Measurements from ENCODE around the gene SUSD6.

The SUSD6 gene

GRCh38 chr14:69611172-69612013 is at the start of gene SUSD6:
TSS of gene SUSD6 (plus strand) at chr14:69611596. CDS start at chr14:69658593, 46,997 bp downstream.
- H3K9me3 Mint-ChIP-seq, result no peaks in the 10 kb centered on the region
- peak within 1 kb of the TSS; percentile 96 for H3K27ac Mint-ChIP-seq
- peaks cover 63% of the 10 kb centered on the region for H3K4me1 Mint-ChIP-seq
- H3K27me3 Mint-ChIP-seq, result no peaks in the 10 kb centered on the region
- H3K4me3 Mint-ChIP-seq, result peak within 1 kb of the TSS; percentile 100
- H3K36me3 Mint-ChIP-seq, result peaks cover 18% of the 10 kb centered on the region

GRCh38 chr14:69561893-69562292 is 49.5 kb upstream of the SUSD6 start:
- no peaks in the 10 kb centered on the region for H3K36me3 Mint-ChIP-seq
- peaks cover 16% of the 10 kb centered on the region for H3K27me3 Mint-ChIP-seq
- no peak overlapping the region for H3K27ac Mint-ChIP-seq
- no peaks in the 10 kb centered on the region for H3K4me1 Mint-ChIP-seq
- H3K9me3 Mint-ChIP-seq, result no peaks in the 10 kb centered on the region
- no peak overlapping the region for H3K4me3 Mint-ChIP-seq

GRCh38 chr14:69567563-69567962 is 43.8 kb upstream of the SUSD6 start:
- Mint-ChIP-seq H3K4me3 (no peak overlapping the region), H3K36me3 (no peaks in the 10 kb centered on the region), H3K27ac (no peak overlapping the region), H3K4me1 (no peaks in the 10 kb centered on the region), H3K9me3 (no peaks in the 10 kb centered on the region), H3K27me3 (peaks cover 36% of the 10 kb centered on the region)

GRCh38 chr14:69569859-69570258 is 41.5 kb upstream of the SUSD6 start:
- no peak overlapping the region for H3K4me3 Mint-ChIP-seq
- H3K27ac Mint-ChIP-seq, result no peak overlapping the region
- peaks cover 42% of the 10 kb centered on the region for H3K27me3 Mint-ChIP-seq
- peaks cover 10% of the 10 kb centered on the region for H3K4me1 Mint-ChIP-seq
- no peaks in the 10 kb centered on the region for H3K9me3 Mint-ChIP-seq
- H3K36me3 Mint-ChIP-seq, result no peaks in the 10 kb centered on the region

DNA sequence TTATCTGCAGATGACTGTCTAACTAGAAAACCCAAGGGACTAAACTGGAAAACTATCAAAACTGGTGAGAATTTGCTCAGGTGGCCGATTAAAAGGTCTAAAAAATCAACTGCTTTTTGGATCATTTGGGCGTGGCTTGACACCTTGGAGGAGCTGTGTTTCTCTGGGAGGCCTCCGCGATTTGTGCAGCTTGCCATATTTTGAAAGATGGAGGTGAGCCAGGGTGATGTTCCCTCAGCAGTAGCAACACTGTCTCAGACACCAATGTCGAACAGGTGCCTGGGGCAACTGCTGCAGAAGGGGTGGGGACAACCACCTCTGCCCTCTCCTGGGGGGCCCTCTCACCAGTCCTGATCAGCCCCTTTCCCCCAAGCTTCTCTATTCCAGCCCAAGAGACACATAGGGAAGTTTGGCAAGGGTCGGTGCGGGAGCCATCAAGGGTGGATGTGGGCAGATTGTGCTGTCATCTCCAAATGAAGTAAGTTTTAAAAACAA is 40.5 kb upstream of the SUSD6 start:
- peaks cover 10% of the 10 kb centered on the region for H3K4me1 Mint-ChIP-seq
- H3K36me3 Mint-ChIP-seq, result no peaks in the 10 kb centered on the region
- peak overlapping the region; percentile 23 for H3K4me3 Mint-ChIP-seq
- no peaks in the 10 kb centered on the region for H3K9me3 Mint-ChIP-seq
- no peak overlapping the region for H3K27ac Mint-ChIP-seq
- peaks cover 44% of the 10 kb centered on the region for H3K27me3 Mint-ChIP-seq

DNA sequence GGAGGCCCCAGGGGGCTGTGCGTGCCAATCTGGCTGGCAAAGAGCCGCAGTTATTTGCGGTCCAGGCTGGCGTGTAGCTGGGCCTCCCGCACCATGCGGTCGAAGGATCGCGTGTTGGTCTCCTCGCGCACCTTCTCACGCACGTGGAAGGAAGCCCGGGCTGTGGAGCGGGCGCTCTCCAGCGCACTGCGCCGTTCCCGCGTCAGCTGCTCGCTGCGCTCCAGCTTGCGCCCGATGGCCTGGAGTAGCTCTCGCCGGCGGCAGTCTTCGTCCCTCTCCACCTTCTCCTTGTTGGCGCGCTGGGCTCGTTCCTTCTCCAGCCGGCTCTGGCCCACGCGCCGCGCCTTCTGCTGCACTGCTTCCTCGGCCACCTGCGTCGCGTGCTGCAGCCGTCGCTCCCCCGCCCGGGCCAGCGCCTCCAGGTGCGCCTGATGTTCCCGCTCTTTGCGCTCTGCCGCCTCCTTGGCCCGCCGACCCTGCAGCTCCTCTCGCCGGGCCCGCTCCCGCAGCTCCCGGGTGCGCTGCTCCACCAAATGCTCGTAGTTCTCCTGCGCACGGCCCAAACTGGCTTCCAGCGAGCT is 39.9 kb upstream of the SUSD6 start:
- H3K9me3 Mint-ChIP-seq, result no peaks in the 10 kb centered on the region
- no peaks in the 10 kb centered on the region for H3K36me3 Mint-ChIP-seq
- peaks cover 49% of the 10 kb centered on the region for H3K27me3 Mint-ChIP-seq
- H3K4me1 Mint-ChIP-seq, result peaks cover 10% of the 10 kb centered on the region
- no peak overlapping the region for H3K27ac Mint-ChIP-seq
- no peak overlapping the region for H3K4me3 Mint-ChIP-seq

- peak overlapping the region; percentile 15 for H3K4me3 Mint-ChIP-seq
- no peak overlapping the region for H3K27ac Mint-ChIP-seq
- H3K36me3 Mint-ChIP-seq, result no peaks in the 10 kb centered on the region
- peaks cover 48% of the 10 kb centered on the region for H3K27me3 Mint-ChIP-seq
- H3K9me3 Mint-ChIP-seq, result no peaks in the 10 kb centered on the region
- H3K4me1 Mint-ChIP-seq, result peaks cover 10% of the 10 kb centered on the region
Measured at GRCh38 chr14:69572030-69572840, 39.2 kb upstream of the SUSD6 start.

- H3K9me3 Mint-ChIP-seq, result no peaks in the 10 kb centered on the region
- H3K27ac Mint-ChIP-seq, result no peak overlapping the region
- H3K36me3 Mint-ChIP-seq, result no peaks in the 10 kb centered on the region
- H3K4me3 Mint-ChIP-seq, result peak overlapping the region; percentile 15
- H3K4me1 Mint-ChIP-seq, result peaks cover 10% of the 10 kb centered on the region
- peaks cover 47% of the 10 kb centered on the region for H3K27me3 Mint-ChIP-seq
Measured at GRCh38 chr14:69572841-69573135, 38.6 kb upstream of the SUSD6 start.

- Mint-ChIP-seq H3K27me3 (peaks cover 43% of the 10 kb centered on the region), H3K36me3 (no peaks in the 10 kb centered on the region), H3K27ac (no peak overlapping the region), H3K4me1 (peaks cover 10% of the 10 kb centered on the region), H3K4me3 (peak overlapping the region; percentile 96), H3K9me3 (no peaks in the 10 kb centered on the region)
Measured at GRCh38 chr14:69573205-69573830, 38.1 kb upstream of the SUSD6 start.

- H3K4me1 Mint-ChIP-seq, result peaks cover 10% of the 10 kb centered on the region
- H3K4me3 Mint-ChIP-seq, result peak overlapping the region; percentile 96
- no peak overlapping the region for H3K27ac Mint-ChIP-seq
- peaks cover 39% of the 10 kb centered on the region for H3K27me3 Mint-ChIP-seq
- no peaks in the 10 kb centered on the region for H3K36me3 Mint-ChIP-seq
- H3K9me3 Mint-ChIP-seq, result no peaks in the 10 kb centered on the region
Measured at GRCh38 chr14:69573831-69574262, 37.5 kb upstream of the SUSD6 start.

- H3K27me3 Mint-ChIP-seq, result peaks cover 37% of the 10 kb centered on the region
- H3K27ac Mint-ChIP-seq, result peak within 1 kb of the TSS; percentile 62
- peaks cover 10% of the 10 kb centered on the region for H3K4me1 Mint-ChIP-seq
- H3K4me3 Mint-ChIP-seq, result peak within 1 kb of the TSS; percentile 96
- H3K36me3 Mint-ChIP-seq, result no peaks in the 10 kb centered on the region
- H3K9me3 Mint-ChIP-seq, result no peaks in the 10 kb centered on the region
Measured at GRCh38 chr14:69574263-69574953, 37.0 kb upstream of the SUSD6 start, which contains the start of gene CCDC177. TSS of gene CCDC177 (minus strand) at chr14:69574871. CDS start at chr14:69573622, 1,249 bp downstream.

DNA sequence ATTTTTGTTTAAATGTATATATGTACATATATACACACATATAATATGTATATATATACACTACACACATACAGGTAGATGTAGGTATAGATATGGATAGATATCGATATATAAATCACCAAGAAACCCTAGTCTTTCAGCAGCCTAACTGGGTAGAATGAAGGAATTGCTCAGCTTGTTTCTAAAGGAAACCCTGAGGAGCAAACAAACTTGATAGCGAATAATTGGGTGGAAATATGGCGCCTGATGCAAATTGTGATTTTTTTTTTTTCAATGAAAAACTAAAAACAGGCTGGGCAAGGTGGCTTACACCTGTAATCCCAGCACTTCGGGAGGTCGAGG is 36.5 kb upstream of the SUSD6 start:
- Mint-ChIP-seq H3K36me3 (no peaks in the 10 kb centered on the region), H3K27ac (no peak overlapping the region), H3K27me3 (peaks cover 32% of the 10 kb centered on the region), H3K9me3 (no peaks in the 10 kb centered on the region), H3K4me3 (peak overlapping the region; percentile 96), H3K4me1 (peaks cover 10% of the 10 kb centered on the region)

DNA sequence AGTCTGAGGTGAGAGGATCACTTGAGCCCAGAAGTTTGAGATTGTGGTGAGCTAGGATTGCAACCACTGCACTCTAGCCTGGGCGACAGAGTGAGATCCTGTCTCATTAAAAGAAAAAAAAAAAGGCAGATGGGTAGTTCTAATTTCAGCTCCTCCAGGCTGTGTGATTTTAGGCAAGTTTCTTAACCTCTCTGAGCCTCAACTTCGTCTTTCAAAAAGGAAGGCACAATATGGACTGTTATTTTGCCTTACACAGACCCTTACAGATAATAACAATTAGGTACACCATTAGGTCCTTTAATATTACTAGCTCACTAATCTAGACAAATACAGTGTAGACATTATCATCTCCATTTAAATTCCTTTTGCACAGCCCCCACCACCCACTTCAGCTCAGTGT is 31.9 kb upstream of the SUSD6 start:
- Mint-ChIP-seq H3K36me3 (no peaks in the 10 kb centered on the region), H3K27ac (no peak overlapping the region), H3K27me3 (peaks cover 15% of the 10 kb centered on the region), H3K4me3 (no peak overlapping the region), H3K4me1 (peaks cover 4% of the 10 kb centered on the region), H3K9me3 (no peaks in the 10 kb centered on the region)

GRCh38 chr14:69580009-69580577 is 31.3 kb upstream of the SUSD6 start:
- Mint-ChIP-seq H3K27ac (no peak overlapping the region), H3K4me1 (no peaks in the 10 kb centered on the region), H3K36me3 (no peaks in the 10 kb centered on the region), H3K4me3 (no peak overlapping the region), H3K27me3 (peaks cover 11% of the 10 kb centered on the region), H3K9me3 (no peaks in the 10 kb centered on the region)
